GM23248 (cell line): ENCODE measurements around the gene XBP1.

Experiments
- EZH2 ChIP-seq: fragments of 200-600 bp; sonication (generic); IDR thresholded peaks from 2 replicates; pipeline ENCODE4 v1.6.1; 2018; ENCODE audit warnings: antibody characterized with exemption, mild to moderate bottlenecking; ENCODE audit not compliant: insufficient read depth, poor library complexity, severe bottlenecking
- EZH2phosphoT487 ChIP-seq: fragments of 200-600 bp; sonication (generic); IDR thresholded peaks from 2 replicates; pipeline ENCODE4 v1.6.1; 2018; ENCODE audit warnings: antibody characterized with exemption, moderate library complexity, mild to moderate bottlenecking, low read depth; ENCODE audit not compliant: insufficient read depth

- no peak for TF ChIP-seq EZH2
- no peak for TF ChIP-seq EZH2phosphoT487
Measured at GRCh38 chr22:28788601-28789000, 11.8 kb downstream of the XBP1 start.
